ENCODE data around the gene RANBP10.

GRCh38 chr16:67748834-67749233 lies 57.5 kb downstream of the RANBP10 start:
- TF ChIP-seq POLR2A (IDR thresholded peaks at IDR 0.05), result no peak
- TF ChIP-seq CTCF (IDR thresholded peaks at IDR 0.05), result no peak

All from esophagus squamous epithelium (tissue), 4 donors.